SU-DHL-6 (cell line): ENCODE measurements around the gene SELENOO.

ENCODE experiments used
- H2AFZ ChIP-seq: fragments of 200-600 bp; sonication (generic); 2 replicates; pipeline ENCODE4 v1.6.1; 2014; ENCODE audit warnings: low read depth, mild to moderate bottlenecking, moderate library complexity, mixed read lengths, antibody characterized with exemption, low read length; ENCODE audit not compliant: severe bottlenecking
- H3F3A ChIP-seq: fragments of 200-600 bp; shearing (Covaris generic); 2 replicates; pipeline ENCODE4 v1.6.0; 2016; ENCODE audit warnings: antibody characterized with exemption, mild to moderate bottlenecking; ENCODE audit not compliant: insufficient read depth
- H3K27ac ChIP-seq: fragments of 200-600 bp; sonication (generic); 2 replicates; pipeline ENCODE4 v1.5.1; 2016; ENCODE audit warnings: low read depth, mild to moderate bottlenecking, low read length, moderate library complexity, mixed read lengths
- H3K27me3 ChIP-seq: fragments of 200-600 bp; sonication (generic), shearing (Covaris generic); 2 replicates; pipeline ENCODE4 v1.6.0; 2014; ENCODE audit warnings: mild to moderate bottlenecking, low read length
- H3K36me3 ChIP-seq: fragments of 200-600 bp; sonication (generic); 2 replicates; pipeline ENCODE4 v1.6.1; 2014; ENCODE audit warnings: mild to moderate bottlenecking, low read length, mixed read lengths
- H3K4me2 ChIP-seq: fragments of 300-600, 200-600 bp; shearing (Covaris generic), sonication (generic); 2 replicates; pipeline ENCODE4 v1.6.0; 2014; ENCODE audit warnings: low read length, low read depth, mild to moderate bottlenecking; ENCODE audit not compliant: poor library complexity, severe bottlenecking
- H3K4me3 ChIP-seq: fragments of 200-600 bp; sonication (generic); 2 replicates; pipeline ENCODE4 v1.5.1; 2014; ENCODE audit warnings: antibody characterized with exemption, low read length, mild to moderate bottlenecking, mixed read lengths; ENCODE audit not compliant: insufficient read depth, poor library complexity, severe bottlenecking
- H3K79me2 ChIP-seq: fragments of 200-600 bp; sonication (generic); 2 replicates; pipeline ENCODE4 v1.6.1; 2014; ENCODE audit warnings: mild to moderate bottlenecking, low read length, moderate library complexity; ENCODE audit not compliant: insufficient read depth
- H3K9ac ChIP-seq: fragments of 200-600 bp; sonication (generic); 2 replicates; pipeline ENCODE4 v1.7.0; 2014; ENCODE audit warnings: mild to moderate bottlenecking, low read length
- H3K9me2 ChIP-seq: fragments of 200-600 bp; sonication (generic); replicated peaks from 2 replicates; pipeline ENCODE4 v1.6.1; 2014; ENCODE audit warnings: low read length; ENCODE audit not compliant: insufficient read depth
- H3K9me3 ChIP-seq: fragments of 200-600 bp; sonication (generic); 2 replicates; pipeline ENCODE4 v1.6.1; 2014; ENCODE audit warnings: low read length, mixed read lengths; ENCODE audit not compliant: insufficient read depth
- H4K20me1 ChIP-seq: fragments of 200-600 bp; sonication (generic); 2 replicates; pipeline ENCODE4 v1.6.1; 2014; ENCODE audit warnings: low read depth, mild to moderate bottlenecking, antibody characterized with exemption, low read length, moderate library complexity, mixed read lengths
- CTCF ChIP-seq: fragments of 200-600 bp; sonication (generic); IDR thresholded peaks from one replicate; pipeline ENCODE4 v1.5.1; 2017; ENCODE audit warnings: antibody characterized with exemption, mild to moderate bottlenecking, low read length, moderate library complexity; ENCODE audit not compliant: insufficient read depth, poor library complexity, severe bottlenecking
- EZH2phosphoT487 ChIP-seq: fragments of 200-600 bp; sonication (generic), shearing (Covaris generic); conservative IDR thresholded peaks from 2 replicates; pipeline ENCODE4 v1.6.1; 2018; ENCODE audit warnings: mild to moderate bottlenecking, antibody characterized with exemption, low read length, moderate library complexity, mixed read lengths

Gene SELENOO

GRCh38 chr22:50228366-50228765 lies 27.6 kb downstream of the SELENOO start:
- Histone ChIP-seq H3K36me3 (no peaks in the 10 kb centered on the region), H3K27me3 (no peaks in the 10 kb centered on the region), H4K20me1 (no peaks in the 10 kb centered on the region; the same call in 1 of the 2 replicates), H3K27ac (no peak overlapping the region), H2AFZ (no peak overlapping the region), H3K4me2 (no peak overlapping the region), H3K4me3 (no peak overlapping the region), H3K79me2 (peaks cover 2% of the 10 kb centered on the region; the same call in 1 of the 2 replicates), H3F3A (no peaks in the 10 kb centered on the region), H3K9ac (no peak overlapping the region), H3K9me3 (no peaks in the 10 kb centered on the region), H3K9me2 (no peaks in the 10 kb centered on the region)
- no peak for TF ChIP-seq CTCF
- TF ChIP-seq EZH2phosphoT487, result no peak

GRCh38 chr22:50229370-50229769 lies 28.6 kb downstream of the SELENOO start:
- H3K4me3 ChIP-seq, result no peak overlapping the region
- peaks cover 12% of the 10 kb centered on the region for H3K79me2 ChIP-seq
- H3K9me3 ChIP-seq, result no peaks in the 10 kb centered on the region
- H3K36me3 ChIP-seq, result no peaks in the 10 kb centered on the region
- no peak overlapping the region for H3K9ac ChIP-seq
- no peaks in the 10 kb centered on the region; the same call in 1 of the 2 replicates for H4K20me1 ChIP-seq
- no peaks in the 10 kb centered on the region for H3F3A ChIP-seq
- TF ChIP-seq CTCF, result no peak
- no peak for TF ChIP-seq EZH2phosphoT487
- no peaks in the 10 kb centered on the region for H3K27me3 ChIP-seq
- no peaks in the 10 kb centered on the region for H3K9me2 ChIP-seq
- H3K4me2 ChIP-seq, result no peak overlapping the region
- H3K27ac ChIP-seq, result no peak overlapping the region
- no peak overlapping the region for H2AFZ ChIP-seq

GRCh38 chr22:50232481-50233151 lies 31.8 kb downstream of the SELENOO start:
- no peak overlapping the region for H3K4me2 ChIP-seq
- H3K9me3 ChIP-seq, result no peaks in the 10 kb centered on the region
- TF ChIP-seq CTCF (no peak), EZH2phosphoT487 (no peak)
- H3K27me3 ChIP-seq, result no peaks in the 10 kb centered on the region
- peaks cover 37% of the 10 kb centered on the region for H3K79me2 ChIP-seq
- H3F3A ChIP-seq, result no peaks in the 10 kb centered on the region
- no peak overlapping the region for H3K9ac ChIP-seq
- no peak overlapping the region for H2AFZ ChIP-seq
- H4K20me1 ChIP-seq, result no peaks in the 10 kb centered on the region; the same call in 1 of the 2 replicates
- no peak overlapping the region for H3K4me3 ChIP-seq
- H3K36me3 ChIP-seq, result no peaks in the 10 kb centered on the region
- no peaks in the 10 kb centered on the region for H3K9me2 ChIP-seq
- H3K27ac ChIP-seq, result no peak overlapping the region
